Esophagus (tissue), 2 donors: ENCODE results near the gene SMIM20. TPM values are rescaled to one million over a fixed set of nuclear protein-coding genes. Genes with fewer than 3 reads are reported as not detected.
A peak's percentile ranks its signal among the peaks of the same experiment; 100 is the strongest.
"Not testable (repeated sequence)": the region's sequence is repeated elsewhere in the genome, so short reads cannot be mapped to it uniquely, and the experiment has no call there.

ENCODE experiments used
- H3K27ac ChIP-seq, 2 donors: one replicate each; pipeline ENCODE4 v1.5.1; 2013; ENCODE audit warnings: low read depth in 2 of 2, mild to moderate bottlenecking in 2 of 2, inconsistent platforms in 1 of 2, low read length in 1 of 2, moderate library complexity in 1 of 2
- H3K27me3 ChIP-seq, 2 donors: one replicate each; pipeline ENCODE4 v1.6.1; 2013; ENCODE audit warnings: low read length in 2 of 2, control low read depth in 1 of 2, mild to moderate bottlenecking in 1 of 2; ENCODE audit not compliant: insufficient read depth in 2 of 2, control insufficient read depth in 1 of 2
- H3K36me3 ChIP-seq, 2 donors: one replicate each; pipeline ENCODE4 v1.6.1; 2013; ENCODE audit warnings: low read length in 1 of 2; ENCODE audit not compliant: control insufficient read depth in 2 of 2, insufficient read depth in 2 of 2
- H3K4me1 ChIP-seq, 2 donors: one replicate each; pipeline ENCODE4 v1.6.1; 2013; ENCODE audit warnings: low read length in 1 of 2; ENCODE audit not compliant: control insufficient read depth in 2 of 2, insufficient read depth in 2 of 2
- H3K4me3 ChIP-seq, 2 donors: one replicate each; pipeline ENCODE4 v1.5.1; 2013; ENCODE audit warnings: low read length in 2 of 2, mild to moderate bottlenecking in 2 of 2, low read depth in 1 of 2, moderate library complexity in 1 of 2
- H3K9me3 ChIP-seq, 2 donors: one replicate each; pipeline ENCODE4 v1.6.1; 2013; ENCODE audit warnings: mild to moderate bottlenecking in 2 of 2, low read depth in 1 of 2, low read length in 1 of 2, moderate library complexity in 1 of 2; ENCODE audit not compliant: control insufficient read depth in 2 of 2, insufficient read depth in 1 of 2
- WGBS, 2 donors: extraction: QIAGEN DNeasy Blood & Tissue Kit; methylation state at CpG; one replicate each; pipeline ENCODE4 v1.1.7; 2013; 5-methylcytosine and 5-hydroxymethylcytosine counted together
- polyA plus RNA-seq, 2 donors: library from polyadenylated mRNA; stranded (reverse); fragments of 200-250 nt; gene quantifications; one replicate each; pipeline ENCODE4 v1.2.3, GENCODE V29; 2013
- donor health status: healthy with polysubstance abuse.
- donor health status: Bipolar disorder and iron deficiency.

SMIM20 gene
- polyA plus RNA-seq, 2 donors: 8.7 to 15.9 TPM

DNA sequence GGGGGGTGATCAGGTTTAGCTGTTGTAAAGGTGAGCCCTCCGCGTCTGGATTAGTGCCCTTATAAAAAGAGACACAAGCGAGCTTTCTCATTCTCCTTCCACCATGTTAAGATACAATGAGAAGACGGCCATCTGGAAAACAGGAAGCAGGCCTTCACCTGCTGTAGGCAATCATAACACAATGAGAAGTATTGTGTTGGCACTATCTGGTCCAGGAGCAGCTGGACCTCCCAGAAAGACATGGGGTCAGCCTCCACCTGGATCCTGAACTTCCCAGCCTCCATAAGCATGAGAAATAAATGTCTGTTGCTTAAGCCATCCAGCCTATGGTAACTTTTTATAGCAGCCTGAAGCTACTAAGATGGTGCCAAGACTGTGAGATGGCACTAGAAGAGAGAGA, 8.6 kb upstream of the SMIM20 start:
- Histone ChIP-seq H3K4me3 (no peak overlapping the region), H3K27me3 (no peaks in the 10 kb centered on the region), H3K36me3 (no peaks in the 10 kb centered on the region), H3K9me3 (no peaks in the 10 kb centered on the region), H3K4me1 (no peaks in the 10 kb centered on the region), H3K27ac (no peak overlapping the region)
- 93 to 94% methylated on average over 4 of the region's 4 CpGs for WGBS, 2 donors

- H3K4me1 ChIP-seq, H3K27ac ChIP-seq, H3K36me3 ChIP-seq, H3K4me3 ChIP-seq, H3K27me3 ChIP-seq, H3K9me3 ChIP-seq: not testable (repeated sequence)
- 95 to 96% methylated on average over 11 of the region's 11 CpGs for WGBS, 2 donors
Measured at GRCh38 chr4:25906113-25906512, 7.9 kb upstream of the SMIM20 start.

DNA sequence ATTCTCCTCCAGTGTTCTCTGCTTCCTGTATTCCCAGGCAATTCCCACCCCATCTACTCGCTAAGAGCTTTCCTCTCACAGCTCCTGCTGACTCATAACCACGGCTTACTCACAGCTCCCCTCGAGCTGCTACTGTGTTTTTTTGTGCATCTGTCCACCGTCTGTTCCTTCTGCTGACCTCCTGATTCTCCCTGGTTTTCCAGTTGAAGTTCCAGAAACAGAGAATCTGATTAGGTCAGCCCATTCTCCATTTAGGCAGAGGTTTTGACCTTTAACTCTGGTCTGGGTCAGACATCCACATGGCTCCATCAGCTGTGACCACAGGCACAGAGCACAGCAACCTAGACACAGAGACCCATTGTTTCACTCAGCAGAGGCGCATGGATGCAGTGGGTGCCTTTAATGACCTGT, 5.5 kb upstream of the SMIM20 start:
- no peak overlapping the region for H3K27ac ChIP-seq
- no peaks in the 10 kb centered on the region for H3K9me3 ChIP-seq
- 39 to 45% methylated on average over 5 of the region's 5 CpGs for WGBS, 2 donors
- no peaks in the 10 kb centered on the region for H3K27me3 ChIP-seq
- no peaks in the 10 kb centered on the region for H3K36me3 ChIP-seq
- H3K4me1 ChIP-seq: no peaks in the 10 kb centered on the region
- no peak overlapping the region for H3K4me3 ChIP-seq

GRCh38 chr4:25911356-25911755, 2.7 kb upstream of the SMIM20 start:
- H3K27me3 ChIP-seq: no peaks in the 10 kb centered on the region
- WGBS, 2 donors: 72 to 77% methylated on average over 6 of the region's 6 CpGs
- no peaks in the 10 kb centered on the region for H3K9me3 ChIP-seq
- H3K36me3 ChIP-seq: no peaks in the 10 kb centered on the region
- no peak overlapping the region for H3K27ac ChIP-seq
- no peak overlapping the region for H3K4me3 ChIP-seq
- no peaks in the 10 kb centered on the region for H3K4me1 ChIP-seq

- Histone ChIP-seq H3K36me3 (no peaks in the 10 kb centered on the region), H3K9me3 (no peaks in the 10 kb centered on the region), H3K27me3 (no peaks in the 10 kb centered on the region), H3K4me1 (no peaks in the 10 kb centered on the region), H3K27ac (peak overlapping the region; percentile 19 to 76), H3K4me3 (peak overlapping the region; percentile 46 to 66)
- WGBS, 2 donors: 8 to 9% methylated on average over 26 of the region's 26 CpGs
Measured at GRCh38 chr4:25913056-25913850, 767 bp upstream of the SMIM20 start.

DNA sequence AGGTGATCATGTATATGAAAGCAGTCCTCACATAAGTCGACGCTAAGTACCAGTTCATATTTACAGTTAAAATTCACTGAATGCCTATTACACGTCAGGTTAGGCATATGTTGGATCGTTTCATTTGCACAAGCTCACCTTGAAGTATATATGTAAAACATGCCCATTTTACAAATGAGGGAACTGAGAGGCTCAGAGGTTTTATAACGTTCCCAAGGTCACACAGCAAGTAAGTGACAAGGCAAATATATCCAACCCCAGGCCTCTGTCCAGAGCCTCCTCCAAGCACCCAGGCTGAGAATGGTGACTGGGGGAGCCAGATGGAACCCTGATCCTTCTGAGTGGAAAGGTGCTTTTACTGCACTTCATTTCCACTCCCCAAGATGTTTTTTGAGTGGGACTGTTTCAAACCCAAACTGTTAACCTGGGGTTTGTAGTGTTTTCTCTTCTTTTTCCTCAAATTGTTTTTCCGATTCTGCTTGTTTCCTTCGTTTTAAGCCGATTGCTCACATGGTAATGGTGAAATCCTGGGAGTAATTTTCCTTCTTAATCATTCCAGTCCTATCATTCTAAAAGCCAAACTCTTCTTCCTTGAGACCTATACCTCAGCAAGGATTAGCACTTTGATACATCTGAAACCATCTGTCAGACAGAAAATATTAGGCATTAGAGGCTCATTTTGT, 791 bp downstream of the SMIM20 start:
- Histone ChIP-seq H3K4me3 (peak overlapping the region; percentile 58 to 66), H3K27ac (peak overlapping the region; percentile 82 to 97), H3K27me3 (no peaks in the 10 kb centered on the region)

DNA sequence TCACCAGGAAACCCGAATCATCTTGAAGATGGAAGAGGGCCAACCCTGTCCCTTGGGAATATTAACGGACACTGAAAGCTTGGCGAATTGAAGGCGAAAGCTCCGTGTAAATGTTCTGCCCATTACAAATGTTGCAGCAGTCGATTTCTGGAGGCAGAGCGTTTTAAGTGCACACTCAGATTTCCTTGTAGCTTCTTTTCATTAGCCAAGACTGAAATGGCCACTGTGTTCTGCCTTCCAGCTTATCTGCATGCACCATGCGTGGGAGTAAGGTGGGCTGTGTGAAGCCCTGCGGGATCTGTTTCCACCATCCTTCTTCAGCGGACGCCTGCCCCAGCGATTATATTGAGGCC, 1.3 kb downstream of the SMIM20 start:
- no peak overlapping the region for H3K4me3 ChIP-seq
- WGBS, 2 donors: 79 to 82% methylated on average over 12 of the region's 12 CpGs
- H3K4me1 ChIP-seq: no peaks in the 10 kb centered on the region
- no peaks in the 10 kb centered on the region for H3K27me3 ChIP-seq
- H3K36me3 ChIP-seq: no peaks in the 10 kb centered on the region
- no peaks in the 10 kb centered on the region for H3K9me3 ChIP-seq
- no peak overlapping the region for H3K27ac ChIP-seq

More for the DNA sequence above, 791 bp downstream of the SMIM20 start:
- H3K4me1 ChIP-seq: no peaks in the 10 kb centered on the region
- no peaks in the 10 kb centered on the region for H3K9me3 ChIP-seq
- WGBS, 2 donors: 59 to 61% methylated on average over 8 of the region's 8 CpGs
- no peaks in the 10 kb centered on the region for H3K36me3 ChIP-seq

DNA sequence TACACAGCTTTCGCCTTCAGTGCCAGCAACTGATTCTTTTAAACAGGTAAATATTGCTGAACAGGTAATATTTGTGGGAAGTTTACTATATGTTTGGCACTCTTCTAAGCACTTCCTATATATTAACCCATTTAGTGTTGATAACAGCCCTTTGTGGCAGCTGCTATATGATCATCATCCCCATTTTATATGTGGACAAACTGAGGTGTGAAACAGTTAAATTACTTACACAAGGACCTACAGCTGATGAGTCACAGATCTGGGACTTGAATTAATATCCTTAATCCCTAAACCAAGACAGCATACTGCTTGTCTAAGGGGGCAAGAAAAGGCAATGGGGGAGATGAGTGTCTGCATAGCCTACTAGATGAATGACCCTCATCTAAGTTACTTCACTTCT, 2.9 kb downstream of the SMIM20 start:
- no peaks in the 10 kb centered on the region for H3K27me3 ChIP-seq
- no peak overlapping the region for H3K4me3 ChIP-seq
- 99 to 100% methylated on average over 1 of the region's 1 CpG for WGBS, 2 donors
- no peaks in the 10 kb centered on the region for H3K9me3 ChIP-seq
- H3K4me1 ChIP-seq: no peaks in the 10 kb centered on the region
- H3K36me3 ChIP-seq: no peaks in the 10 kb centered on the region
- H3K27ac ChIP-seq: no peak overlapping the region

GRCh38 chr4:25919676-25920075, 5.7 kb downstream of the SMIM20 start:
- no peak overlapping the region for H3K27ac ChIP-seq
- WGBS, 2 donors: 61 to 76% methylated on average over 5 of the region's 5 CpGs
- no peaks in the 10 kb centered on the region for H3K4me1 ChIP-seq
- no peaks in the 10 kb centered on the region for H3K9me3 ChIP-seq
- no peaks in the 10 kb centered on the region for H3K27me3 ChIP-seq
- no peaks in the 10 kb centered on the region for H3K36me3 ChIP-seq
- H3K4me3 ChIP-seq: no peak overlapping the region

GRCh38 chr4:25921922-25922321, 7.9 kb downstream of the SMIM20 start:
- no peaks in the 10 kb centered on the region for H3K27me3 ChIP-seq
- H3K9me3 ChIP-seq: no peaks in the 10 kb centered on the region
- H3K4me1 ChIP-seq: no peaks in the 10 kb centered on the region
- H3K4me3 ChIP-seq: no peak overlapping the region
- H3K27ac ChIP-seq: no peak overlapping the region
- 92 to 94% methylated on average over 1 of the region's 1 CpG for WGBS, 2 donors
- H3K36me3 ChIP-seq: no peaks in the 10 kb centered on the region
